SU-DHL-6 (cell line): Measurements from ENCODE around the gene DLG3.

Experiments used
- H2AFZ ChIP-seq: fragments of 200-600 bp; sonication (generic); 2 replicates; pipeline ENCODE4 v1.6.1; 2014; ENCODE audit warnings: low read depth, mild to moderate bottlenecking, moderate library complexity, mixed read lengths, antibody characterized with exemption, low read length; ENCODE audit not compliant: severe bottlenecking
- H3F3A ChIP-seq: fragments of 200-600 bp; shearing (Covaris generic); 2 replicates; pipeline ENCODE4 v1.6.0; 2016; ENCODE audit warnings: antibody characterized with exemption, mild to moderate bottlenecking; ENCODE audit not compliant: insufficient read depth
- H3K27ac ChIP-seq: fragments of 200-600 bp; sonication (generic); 2 replicates; pipeline ENCODE4 v1.5.1; 2016; ENCODE audit warnings: low read depth, mild to moderate bottlenecking, low read length, moderate library complexity, mixed read lengths
- H3K27me3 ChIP-seq: fragments of 200-600 bp; sonication (generic), shearing (Covaris generic); 2 replicates; pipeline ENCODE4 v1.6.0; 2014; ENCODE audit warnings: mild to moderate bottlenecking, low read length
- H3K36me3 ChIP-seq: fragments of 200-600 bp; sonication (generic); 2 replicates; pipeline ENCODE4 v1.6.1; 2014; ENCODE audit warnings: mild to moderate bottlenecking, low read length, mixed read lengths
- H3K4me2 ChIP-seq: fragments of 300-600, 200-600 bp; shearing (Covaris generic), sonication (generic); 2 replicates; pipeline ENCODE4 v1.6.0; 2014; ENCODE audit warnings: low read length, low read depth, mild to moderate bottlenecking; ENCODE audit not compliant: poor library complexity, severe bottlenecking
- H3K4me3 ChIP-seq: fragments of 200-600 bp; sonication (generic); 2 replicates; pipeline ENCODE4 v1.5.1; 2014; ENCODE audit warnings: antibody characterized with exemption, low read length, mild to moderate bottlenecking, mixed read lengths; ENCODE audit not compliant: insufficient read depth, poor library complexity, severe bottlenecking
- H3K79me2 ChIP-seq: fragments of 200-600 bp; sonication (generic); 2 replicates; pipeline ENCODE4 v1.6.1; 2014; ENCODE audit warnings: mild to moderate bottlenecking, low read length, moderate library complexity; ENCODE audit not compliant: insufficient read depth
- H3K9ac ChIP-seq: fragments of 200-600 bp; sonication (generic); 2 replicates; pipeline ENCODE4 v1.7.0; 2014; ENCODE audit warnings: mild to moderate bottlenecking, low read length
- H3K9me2 ChIP-seq: fragments of 200-600 bp; sonication (generic); replicated peaks from 2 replicates; pipeline ENCODE4 v1.6.1; 2014; ENCODE audit warnings: low read length; ENCODE audit not compliant: insufficient read depth
- H3K9me3 ChIP-seq: fragments of 200-600 bp; sonication (generic); 2 replicates; pipeline ENCODE4 v1.6.1; 2014; ENCODE audit warnings: low read length, mixed read lengths; ENCODE audit not compliant: insufficient read depth
- H4K20me1 ChIP-seq: fragments of 200-600 bp; sonication (generic); 2 replicates; pipeline ENCODE4 v1.6.1; 2014; ENCODE audit warnings: low read depth, mild to moderate bottlenecking, antibody characterized with exemption, low read length, moderate library complexity, mixed read lengths
- EZH2phosphoT487 ChIP-seq: fragments of 200-600 bp; sonication (generic), shearing (Covaris generic); conservative IDR thresholded peaks from 2 replicates; pipeline ENCODE4 v1.6.1; 2018; ENCODE audit warnings: mild to moderate bottlenecking, antibody characterized with exemption, low read length, moderate library complexity, mixed read lengths
- TF ChIP-seq, protein P1 (sequence below): fragments of 200-600 bp; sonication (generic); IDR thresholded peaks from one replicate; pipeline ENCODE4 v1.5.1; 2017; ENCODE audit warnings: antibody characterized with exemption, mild to moderate bottlenecking, low read length, moderate library complexity; ENCODE audit not compliant: insufficient read depth, poor library complexity, severe bottlenecking

DLG3 gene

DNA sequence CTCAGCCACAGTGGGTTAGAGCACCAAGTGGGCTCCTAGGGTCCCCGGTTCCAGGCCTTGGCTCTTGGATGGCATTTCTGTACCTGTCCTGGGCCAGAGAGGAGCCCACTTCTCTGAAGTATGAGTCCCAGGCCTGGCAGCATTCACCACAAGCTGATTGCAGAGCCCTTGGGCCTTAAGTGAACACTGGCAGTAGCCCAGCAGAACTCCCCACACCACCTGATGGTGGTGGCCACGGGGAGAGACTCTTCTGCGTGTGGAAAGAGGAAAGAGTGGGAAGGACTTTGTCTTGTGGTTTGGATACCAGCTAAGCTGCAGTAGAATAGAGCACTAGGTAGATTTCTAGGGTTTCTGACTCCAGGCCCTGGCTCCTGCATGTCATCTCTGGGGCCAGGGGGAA, 104.8 kb downstream of the DLG3 start:
- Histone ChIP-seq H3K27ac (no peak overlapping the region), H3K4me3 (no peak overlapping the region), H3F3A (no peaks in the 10 kb centered on the region), H3K9ac (no peak overlapping the region), H3K36me3 (no peaks in the 10 kb centered on the region), H3K9me2 (no peaks in the 10 kb centered on the region), H4K20me1 (no peaks in the 10 kb centered on the region), H2AFZ (no peak overlapping the region), H3K79me2 (no peaks in the 10 kb centered on the region), H3K4me2 (no peak overlapping the region), H3K9me3 (no peaks in the 10 kb centered on the region), H3K27me3 (no peaks in the 10 kb centered on the region)
- TF ChIP-seq EZH2phosphoT487, result no peak
- TF ChIP-seq, protein P1, sequence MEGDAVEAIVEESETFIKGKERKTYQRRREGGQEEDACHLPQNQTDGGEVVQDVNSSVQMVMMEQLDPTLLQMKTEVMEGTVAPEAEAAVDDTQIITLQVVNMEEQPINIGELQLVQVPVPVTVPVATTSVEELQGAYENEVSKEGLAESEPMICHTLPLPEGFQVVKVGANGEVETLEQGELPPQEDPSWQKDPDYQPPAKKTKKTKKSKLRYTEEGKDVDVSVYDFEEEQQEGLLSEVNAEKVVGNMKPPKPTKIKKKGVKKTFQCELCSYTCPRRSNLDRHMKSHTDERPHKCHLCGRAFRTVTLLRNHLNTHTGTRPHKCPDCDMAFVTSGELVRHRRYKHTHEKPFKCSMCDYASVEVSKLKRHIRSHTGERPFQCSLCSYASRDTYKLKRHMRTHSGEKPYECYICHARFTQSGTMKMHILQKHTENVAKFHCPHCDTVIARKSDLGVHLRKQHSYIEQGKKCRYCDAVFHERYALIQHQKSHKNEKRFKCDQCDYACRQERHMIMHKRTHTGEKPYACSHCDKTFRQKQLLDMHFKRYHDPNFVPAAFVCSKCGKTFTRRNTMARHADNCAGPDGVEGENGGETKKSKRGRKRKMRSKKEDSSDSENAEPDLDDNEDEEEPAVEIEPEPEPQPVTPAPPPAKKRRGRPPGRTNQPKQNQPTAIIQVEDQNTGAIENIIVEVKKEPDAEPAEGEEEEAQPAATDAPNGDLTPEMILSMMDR, result no peak

- Histone ChIP-seq H3K27me3 (no peaks in the 10 kb centered on the region), H3K4me2 (no peak overlapping the region), H3K9ac (no peak overlapping the region), H2AFZ (no peak overlapping the region), H3K27ac (no peak overlapping the region), H3K9me2 (no peaks in the 10 kb centered on the region), H3K4me3 (no peak overlapping the region), H3K79me2 (no peaks in the 10 kb centered on the region), H3K9me3 (no peaks in the 10 kb centered on the region), H3F3A (no peaks in the 10 kb centered on the region), H4K20me1 (no peaks in the 10 kb centered on the region), H3K36me3 (no peaks in the 10 kb centered on the region)
- TF ChIP-seq, protein P1, result no peak
- TF ChIP-seq EZH2phosphoT487, result no peak
Observed at GRCh38 chrX:70552130-70552704, 107.6 kb downstream of the DLG3 start.

DNA sequence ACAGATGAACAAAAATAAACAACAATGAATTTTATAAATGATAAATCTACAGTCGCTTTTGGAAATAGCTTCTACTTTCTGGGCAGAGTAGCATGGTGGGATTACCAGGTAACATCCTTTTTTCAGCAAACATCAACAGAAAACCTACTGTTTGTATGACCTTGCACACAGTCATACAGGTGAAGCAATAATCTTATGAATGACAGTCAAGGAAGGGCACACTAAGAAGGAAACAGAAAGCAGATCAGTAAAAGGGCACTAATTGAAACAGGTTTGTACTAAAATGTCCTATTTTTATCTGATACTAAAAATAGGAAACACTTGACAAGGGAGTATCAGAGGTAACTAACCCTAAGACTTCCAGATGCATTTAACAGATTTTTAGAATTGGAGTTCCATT, 108.9 kb downstream of the DLG3 start:
- H3K79me2 ChIP-seq, result no peaks in the 10 kb centered on the region
- no peaks in the 10 kb centered on the region for H3K9me3 ChIP-seq
- H3K4me3 ChIP-seq, result no peak overlapping the region
- H3K9ac ChIP-seq, result no peak overlapping the region
- no peak overlapping the region for H3K27ac ChIP-seq
- no peak overlapping the region for H3K4me2 ChIP-seq
- no peaks in the 10 kb centered on the region for H3F3A ChIP-seq
- H4K20me1 ChIP-seq, result no peaks in the 10 kb centered on the region
- no peak overlapping the region for H2AFZ ChIP-seq
- no peaks in the 10 kb centered on the region for H3K36me3 ChIP-seq
- no peaks in the 10 kb centered on the region for H3K9me2 ChIP-seq
- no peak for TF ChIP-seq EZH2phosphoT487
- TF ChIP-seq, protein P1, result no peak
- H3K27me3 ChIP-seq, result no peaks in the 10 kb centered on the region

DNA sequence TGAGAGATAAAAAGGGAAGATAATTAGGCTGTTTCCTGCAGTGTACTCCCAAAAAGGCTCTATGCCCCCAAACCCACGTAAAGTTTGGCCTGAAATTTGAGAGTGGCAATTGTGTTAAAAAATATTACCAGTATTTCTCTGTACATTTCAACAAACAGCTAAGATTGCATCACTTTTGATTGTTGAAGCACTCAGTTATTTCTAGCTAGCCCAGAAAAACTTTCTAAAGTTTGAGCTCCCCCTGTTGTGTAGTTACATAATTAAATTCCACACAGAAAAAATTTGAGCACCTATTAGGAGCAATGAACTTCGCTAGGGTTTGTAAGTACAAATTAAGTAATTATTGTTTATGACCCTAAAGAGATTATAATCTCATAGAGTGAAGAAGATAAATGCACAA, 109.4 kb downstream of the DLG3 start:
- Histone ChIP-seq H3K9ac (no peak overlapping the region), H3K9me3 (no peaks in the 10 kb centered on the region), H3K79me2 (no peaks in the 10 kb centered on the region), H3K4me3 (no peak overlapping the region), H4K20me1 (no peaks in the 10 kb centered on the region), H3K27me3 (no peaks in the 10 kb centered on the region), H3K4me2 (no peak overlapping the region), H3K36me3 (no peaks in the 10 kb centered on the region), H3F3A (no peaks in the 10 kb centered on the region), H2AFZ (no peak overlapping the region), H3K9me2 (no peaks in the 10 kb centered on the region), H3K27ac (no peak overlapping the region)
- TF ChIP-seq, protein P1, result no peak
